IMR-90 (cell line): Measurements from ENCODE around the gene ZBED2. TPM values are rescaled to one million over a fixed set of nuclear protein-coding genes. Genes with fewer than 3 reads are reported as not detected.
A peak's percentile ranks its signal among the peaks of the same experiment; 100 is the strongest.

Source experiments
- ATAC-seq: fragments of 200-7000 bp; cut with Tn5 transposase; 2 replicates; pipeline ENCODE4 v1.9.1; 2020; ENCODE audit warnings: low read depth, mild to moderate bottlenecking, moderate library complexity
- BruUV-seq: library from RNA; stranded (reverse); fragments of 400-500 nt; replicated peaks from 2 replicates; lab custom pipeline; 2021; lab: Mats Ljungman, UMichigan
- CTCF ChIA-PET: fragments of 300-600 bp; formaldehyde crosslinking; extraction: SDS; loops from one replicate; lab custom pipeline; 2021; ENCODE audit warnings: antibody characterized with exemption; lab: Yijun Ruan, JAX
- POLR2A ChIA-PET: fragments of 300-600 bp; sonication (Branson Sonifier 250); formaldehyde crosslinking; loops from one replicate; lab custom pipeline; 2022; ENCODE audit warnings: antibody characterized with exemption; ENCODE audit not compliant: unreplicated experiment; lab: Charles Lee
- DNase-seq: peaks from one replicate; pipeline ENCODE4 v3.0.0; 2013
- H2AFZ ChIP-seq: replicated peaks from 2 replicates; pipeline ENCODE3; 2013; ENCODE audit warnings: low read length, mild to moderate bottlenecking; ENCODE audit not compliant: poor library complexity
- H2AK5ac ChIP-seq: 2 replicates; pipeline ENCODE4 v1.6.1; 2013; ENCODE audit warnings: low read depth, low read length, inconsistent platforms
- H2AK9ac ChIP-seq: replicated peaks from 2 replicates; pipeline ENCODE3; 2013; ENCODE audit warnings: mild to moderate bottlenecking, low read depth, low read length, moderate library complexity; ENCODE audit not compliant: poor library complexity
- H2BK120ac ChIP-seq: 2 replicates; pipeline ENCODE4 v1.6.1; 2013; ENCODE audit warnings: low read depth, low read length, inconsistent platforms
- H2BK15ac ChIP-seq: 3 replicates; pipeline ENCODE4 v1.6.1; 2013; ENCODE audit warnings: low read depth, low read length, inconsistent platforms
- H2BK20ac ChIP-seq: 2 replicates; pipeline ENCODE4 v1.6.1; 2013; ENCODE audit warnings: low read depth, mild to moderate bottlenecking, inconsistent platforms, low read length, moderate library complexity
- H2BK5ac ChIP-seq: 2 replicates; pipeline ENCODE4 v1.6.1; 2013; ENCODE audit warnings: mild to moderate bottlenecking, low read depth, low read length, inconsistent platforms; ENCODE audit not compliant: poor library complexity, severe bottlenecking
- H3K14ac ChIP-seq: replicated peaks from 2 replicates; pipeline ENCODE4 v1.6.1; 2013; ENCODE audit warnings: low read depth, low read length, inconsistent platforms
- H3K18ac ChIP-seq: 2 replicates; pipeline ENCODE4 v1.6.1; 2013; ENCODE audit warnings: low read depth, low read length, control low read depth
- H3K23ac ChIP-seq: 2 replicates; pipeline ENCODE4 v1.6.1; 2013; ENCODE audit warnings: low read depth, low read length, inconsistent platforms
- H3K27ac ChIP-seq: 2 replicates; pipeline ENCODE4 v1.5.1; 2013; ENCODE audit warnings: mild to moderate bottlenecking, control low read depth, low read length; ENCODE audit not compliant: insufficient read depth
- H3K27me3 ChIP-seq: 2 replicates; pipeline ENCODE4 v1.6.1; 2013; ENCODE audit warnings: low read length; ENCODE audit not compliant: control insufficient read depth, insufficient read depth
- H3K36me3 ChIP-seq: 2 replicates; pipeline ENCODE4 v1.6.1; 2013; ENCODE audit warnings: low read length, mixed read lengths; ENCODE audit not compliant: control insufficient read depth, insufficient read depth
- H3K4ac ChIP-seq: 2 replicates; pipeline ENCODE4 v1.6.1; 2013; ENCODE audit warnings: low read depth, low read length, inconsistent platforms
- H3K4me1 ChIP-seq: 2 replicates; pipeline ENCODE4 v1.6.1; 2013; ENCODE audit warnings: low read length, mixed read lengths; ENCODE audit not compliant: control insufficient read depth, insufficient read depth
- H3K4me2 ChIP-seq: 2 replicates; pipeline ENCODE4 v1.6.1; 2013; ENCODE audit warnings: low read depth, mild to moderate bottlenecking, control low read depth, low read length, moderate library complexity
- H3K4me3 ChIP-seq: 2 replicates; pipeline ENCODE4 v1.5.1; 2013; ENCODE audit warnings: low read depth, mild to moderate bottlenecking, control low read depth, low read length, moderate library complexity; ENCODE audit not compliant: insufficient read depth
- H3K56ac ChIP-seq: 2 replicates; pipeline ENCODE4 v1.6.1; 2013; ENCODE audit warnings: low read length, inconsistent platforms; ENCODE audit not compliant: insufficient read depth; ENCODE audit errors: extremely low read depth
- H3K79me1 ChIP-seq, 2 experiments: 2 replicates each; pipeline ENCODE4 v1.6.1; 2013; ENCODE audit warnings: low read length in 2 of 2, inconsistent platforms in 1 of 2, low read depth in 1 of 2
- H3K9ac ChIP-seq: 2 replicates; pipeline ENCODE4 v1.6.1; 2013; ENCODE audit warnings: low read depth, low read length, control low read depth
- H3K9me1 ChIP-seq: 2 replicates; pipeline ENCODE4 v1.6.1; 2013; ENCODE audit warnings: low read length, inconsistent platforms; ENCODE audit not compliant: insufficient read depth
- H3K9me3 ChIP-seq: 2 replicates; pipeline ENCODE4 v1.6.1; 2013; ENCODE audit warnings: low read length; ENCODE audit not compliant: control insufficient read depth, insufficient read depth
- H4K20me1 ChIP-seq: 2 replicates; pipeline ENCODE4 v1.6.1; 2013; ENCODE audit warnings: low read length, inconsistent platforms; ENCODE audit not compliant: insufficient read depth
- H4K5ac ChIP-seq: 2 replicates; pipeline ENCODE4 v1.6.1; 2013; ENCODE audit warnings: mild to moderate bottlenecking, low read depth, low read length, control low read depth
- H4K8ac ChIP-seq, 2 experiments: 2 replicates each; pipeline ENCODE4 v1.6.1; 2013; ENCODE audit warnings: low read depth in 2 of 2, low read length in 2 of 2, control low read depth in 1 of 2, inconsistent platforms in 1 of 2
- H4K91ac ChIP-seq: 2 replicates; pipeline ENCODE4 v1.6.1; 2013; ENCODE audit warnings: low read depth, low read length, inconsistent platforms; ENCODE audit not compliant: insufficient read depth
- BHLHE40 ChIP-seq: fragments of 150-350 bp; IDR thresholded peaks from 2 replicates; pipeline ENCODE4 v1.6.1; 2016; ENCODE audit warnings: mild to moderate bottlenecking, low read depth, low read length
- FOS ChIP-seq: fragments of 150-350 bp; IDR thresholded peaks from 2 replicates; pipeline ENCODE4 v1.6.1; 2016; ENCODE audit warnings: low read depth, low read length
- NFE2L2 ChIP-seq: fragments of 150-350 bp; IDR thresholded peaks from 2 replicates; pipeline ENCODE4 v1.6.1; 2016; ENCODE audit warnings: low read depth, mild to moderate bottlenecking, low read length
- POLR2A ChIP-seq: IDR thresholded peaks from 2 replicates; pipeline ENCODE4 v1.6.1; 2012; ENCODE audit warnings: mild to moderate bottlenecking, low read depth, low read length
- RAD21 ChIP-seq: IDR thresholded peaks from 2 replicates; pipeline ENCODE4 v1.6.1; 2012; ENCODE audit warnings: low read length, improper control_type of control experiment
- RCOR1 ChIP-seq: IDR thresholded peaks from 2 replicates; pipeline ENCODE4 v1.6.1; 2012; ENCODE audit warnings: mild to moderate bottlenecking, low read length, improper control_type of control experiment; ENCODE audit not compliant: insufficient replicate concordance
- RFX5 ChIP-seq: IDR thresholded peaks from 2 replicates; pipeline ENCODE4 v1.8.0; 2012; ENCODE audit warnings: low read depth, mild to moderate bottlenecking, low read length, moderate library complexity
- WGBS, 2 experiments: methylation state at CpG; one replicate each; pipeline versions ENCODE4 v1.1.5 to v1.1.7; 2013; ENCODE audit warnings: missing lambda C conversion rate in 2 of 2; ENCODE audit not compliant: insufficient read length in 1 of 2; ENCODE audit errors: extremely low coverage in 2 of 2; 5-methylcytosine and 5-hydroxymethylcytosine counted together
- dilution Hi-C: fragments of 300-500 bp; cut with HindIII; formaldehyde crosslinking; loops from one replicate; pipeline ENCODE4 v1.14.3; 2018; ENCODE audit warnings: low sequenced_read_pairs; ENCODE audit not compliant: unreplicated experiment
- in situ Hi-C: fragments of 300-500 bp; cut with MboI; formaldehyde crosslinking; loops from 3 replicates; pipeline ENCODE4 v1.14.3; 2019; ENCODE audit warnings: low sequenced_read_pairs, inconsistent platforms, mixed read lengths
- intact Hi-C: fragments of 100-400 bp; cut with micrococcal nuclease; formaldehyde crosslinking; loops from 2 replicates; pipeline ENCODE4 v1.10.0; 2022
- polyA plus RNA-seq, 3 experiments: library from polyadenylated mRNA; depleted of rRNA; stranded (reverse); fragments of >200 nt; gene quantifications; 2 replicates each; pipeline ENCODE4 v1.2.3, GENCODE V29; 2012; ENCODE audit warnings: low replicate concordance in 1 of 3
- total RNA-seq: library from RNA; depleted of rRNA; stranded (reverse); fragments of >200 nt; gene quantifications from 2 replicates; pipeline ENCODE4 v1.2.3, GENCODE V29; 2012

The ZBED2 gene
- total and polyA plus RNA-seq, 2 of the 4 experiments (the other 2 are of a cell fraction): 0.51 to 0.72 TPM

DNA sequence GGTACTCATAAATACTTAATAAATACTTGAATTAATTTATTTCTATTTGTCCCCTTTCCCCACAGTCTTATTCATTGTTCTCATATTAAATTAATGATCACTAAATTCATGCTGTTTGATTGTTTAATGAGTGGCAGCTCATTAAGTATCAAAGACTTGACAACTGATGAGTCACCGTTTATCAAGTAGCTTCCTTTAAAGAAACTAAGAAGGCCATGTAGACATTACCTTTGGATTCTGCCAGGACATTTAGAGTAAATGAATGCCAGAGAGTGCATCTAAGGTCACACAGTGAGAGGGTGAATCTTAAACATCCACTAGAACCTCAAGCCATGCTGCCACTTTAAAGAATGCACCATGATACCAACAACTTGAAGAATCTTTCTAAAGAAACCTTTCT lies 23.9 kb downstream of the ZBED2 start:
- Histone ChIP-seq H4K5ac (no peak overlapping the region), H4K91ac (no peak overlapping the region), H3K27ac (no peak overlapping the region), H2AK5ac (no peak overlapping the region), H4K20me1 (no peaks in the 10 kb centered on the region), H3K14ac (no peak overlapping the region), H3K9me1 (no peaks in the 10 kb centered on the region), H2AK9ac (no peak overlapping the region), H2BK120ac (no peak overlapping the region), H2BK20ac (no peak overlapping the region), H3K4me1 (no peaks in the 10 kb centered on the region), H3K56ac (no peak overlapping the region), H3K9me3 (no peaks in the 10 kb centered on the region), H3K4me2 (no peak overlapping the region), H3K9ac (no peak overlapping the region), H3K27me3 (peaks cover 2% of the 10 kb centered on the region; the same call in 1 of the 2 replicates), H3K4ac (no peak overlapping the region), H3K36me3 (no peaks in the 10 kb centered on the region), H2AFZ (no peak overlapping the region), H2BK15ac (no peak overlapping the region), H2BK5ac (no peak overlapping the region), H3K23ac (no peak overlapping the region), H3K18ac (no peak overlapping the region), H4K8ac (no peak overlapping the region), H3K4me3 (no peak overlapping the region), H3K79me1 (no peaks in the 10 kb centered on the region)
- intact Hi-C loops (loop anchor here (10.0 kb wide), 1 partner anchor 394 kb away; no protein-coding TSS in a partner anchor), in situ Hi-C loops (loop anchor here (10.0 kb wide), 1 partner anchor 144 kb away; no protein-coding TSS in a partner anchor), dilution Hi-C loops (no loop called here)
- WGBS, 2 experiments: no CpG with 5 or more reads among the region's 1 CpG
- CTCF ChIA-PET: no interaction called here
- TF ChIP-seq FOS: peak; percentile 15; the same call in 1 of the 2 replicates
- no peak for TF ChIP-seq BHLHE40
- no peak for TF ChIP-seq RFX5
- TF ChIP-seq NFE2L2: no peak
- TF ChIP-seq POLR2A: no peak
- no peak for TF ChIP-seq RAD21
- TF ChIP-seq RCOR1: no peak
- no TSS peak for BruUV-seq
- no peak for ATAC-seq
- no peak for DNase-seq
- POLR2A ChIA-PET: no interaction called here
